ENCODE measurements around the gene METTL21A. TPM values are rescaled to one million over a fixed set of nuclear protein-coding genes. Genes with fewer than 3 reads are reported as not detected.

Gene METTL21A
- total and polyA plus RNA-seq, 9 of the 15 experiments (the other 6 are each of a cell fraction or from before 2014, with no cell fraction given): 9.1 to 46.5 (median 37.4) TPM

GRCh38 chr2:207674266-207674774 is 49.1 kb upstream of the METTL21A start (continued):
- TF ChIP-seq MAX (CRISPR knock-in tag; IDR thresholded peaks at IDR 0.05): no peak
- no peak for TF ChIP-seq CBFA2T2 (conservative IDR thresholded peaks at IDR 0.05)
- no peak for TF ChIP-seq CCNT2 (IDR thresholded peaks at IDR 0.05; ENCODE audit: borderline replicate concordance, extremely low read depth, insufficient read length, low read depth, low read length)
- no peak for TF ChIP-seq TAF15 (IDR thresholded peaks at IDR 0.05; ENCODE audit: low read depth, low read length)
- no peak for TF ChIP-seq ZNF592 (IDR thresholded peaks at IDR 0.05)

- peaks cover 0 to 2% of the 10 kb centered on the region in 2 experiments; a peak in 2 of 5 replicates for H3K4me1 ChIP-seq (replicated peaks in 1 of 2; ENCODE audit: control insufficient read depth in 2 of 2, insufficient read depth in 2 of 2, low read length in 2 of 2)
- intact Hi-C loops (cut with micrococcal nuclease) (no loop called here), in situ Hi-C loops (cut with MboI) (no loop called here)
- H3K36me3 ChIP-seq (ENCODE audit: control insufficient read depth, insufficient read depth, low read length): no peaks in the 10 kb centered on the region
- no peak overlapping the region for H3K4me3 ChIP-seq
- no peak overlapping the region for H3K27ac ChIP-seq (ENCODE audit: extremely low read depth, low read depth, low read length)
- no peak overlapping the region for H3K9ac ChIP-seq (ENCODE audit: insufficient read depth in 1 of 2, low read depth in 2 of 2, low read length in 2 of 2)
- H3K79me2 ChIP-seq (ENCODE audit: control insufficient read depth, insufficient read depth, low read length): no peaks in the 10 kb centered on the region
- H4K20me1 ChIP-seq (replicated peaks; ENCODE audit: control insufficient read depth, insufficient read depth, low read length): no peaks in the 10 kb centered on the region
- H3K9me1 ChIP-seq (ENCODE audit: control insufficient read depth, insufficient read depth, low read length): no peaks in the 10 kb centered on the region
- CTCF ChIA-PET (ENCODE audit: low intra/inter-chr PET ratio): no interaction called here
- no peaks in the 10 kb centered on the region for H3K27me3 ChIP-seq (ENCODE audit: control insufficient read depth in 2 of 2, insufficient read depth in 2 of 2, low read length in 2 of 2)
- FAIRE-seq (no peak), ATAC-seq (no peak), DNase-seq (ENCODE audit: extremely low read depth in 1 of 4, low spot score in 3 of 4) (no peak)
- H3K9me3 ChIP-seq (replicated peaks; ENCODE audit: control insufficient read depth, insufficient read depth, low read depth, low read length): no peaks in the 10 kb centered on the region
- POLR2A ChIA-PET: no interaction called here
- no TSS peak for BruUV-seq (replicated peaks)
- no peak overlapping the region for H2AFZ ChIP-seq (ENCODE audit: low read depth, low read length)
- WGBS (ENCODE audit: insufficient coverage, low coverage, missing lambda C conversion rate): 56% methylated on average over 2 of the region's 2 CpGs
- H3K4me2 ChIP-seq (ENCODE audit: insufficient read depth, low read length): no peak overlapping the region
- no peak for TF ChIP-seq POU5F1 (IDR thresholded peaks at IDR 0.05; ENCODE audit: borderline replicate concordance, low read depth, low read length, partially characterized antibody)
- TF ChIP-seq, protein P1, sequence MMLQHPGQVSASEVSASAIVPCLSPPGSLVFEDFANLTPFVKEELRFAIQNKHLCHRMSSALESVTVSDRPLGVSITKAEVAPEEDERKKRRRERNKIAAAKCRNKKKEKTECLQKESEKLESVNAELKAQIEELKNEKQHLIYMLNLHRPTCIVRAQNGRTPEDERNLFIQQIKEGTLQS (IDR thresholded peaks at IDR 0.05): no peak
- TF ChIP-seq, protein P1 (CRISPR knock-in tag; conservative IDR thresholded peaks at IDR 0.05): no peak
- no peak for TF ChIP-seq CBFA2T2 (conservative IDR thresholded peaks at IDR 0.05)
- no peak for TF ChIP-seq FOS (IDR thresholded peaks at IDR 0.05; ENCODE audit: extremely low read depth, insufficient read length)
- TF ChIP-seq HMBOX1 (IDR thresholded peaks at IDR 0.05): no peak
- TF ChIP-seq PCBP2 (IDR thresholded peaks at IDR 0.05; ENCODE audit: low read depth, low read length, poor library complexity, severe bottlenecking): no peak
- TF ChIP-seq ZNF408 (CRISPR knock-in tag; IDR thresholded peaks at IDR 0.05; ENCODE audit: low read depth): no peak
- TF ChIP-seq SMARCA4 (IDR thresholded peaks at IDR 0.05): no peak
- no peak for TF ChIP-seq ZNF316 (IDR thresholded peaks at IDR 0.05)
- TF ChIP-seq NR4A1 (CRISPR knock-in tag; IDR thresholded peaks at IDR 0.05): no peak
- no peak for TF ChIP-seq NR4A1 (tag; IDR thresholded peaks at IDR 0.05)
- TF ChIP-seq NFE2 (IDR thresholded peaks at IDR 0.05; ENCODE audit: low read depth): no peak
These were observed 48.2 kb upstream of the METTL21A start for GRCh38 chr2:207673431-207673830.

Measured in K562 (cell line).